Endometrium (tissue), 2 donors: Measurements from ENCODE around the gene ZIC1.

Experiments used
- FAIRE-seq: peaks from 2 replicates; lab custom pipeline; 2012; peaks lifted over from hg19 to GRCh38; lab: Jason Lieb, UNC
- donor health status: control.
- donor health status: control.

Gene ZIC1

DNA sequence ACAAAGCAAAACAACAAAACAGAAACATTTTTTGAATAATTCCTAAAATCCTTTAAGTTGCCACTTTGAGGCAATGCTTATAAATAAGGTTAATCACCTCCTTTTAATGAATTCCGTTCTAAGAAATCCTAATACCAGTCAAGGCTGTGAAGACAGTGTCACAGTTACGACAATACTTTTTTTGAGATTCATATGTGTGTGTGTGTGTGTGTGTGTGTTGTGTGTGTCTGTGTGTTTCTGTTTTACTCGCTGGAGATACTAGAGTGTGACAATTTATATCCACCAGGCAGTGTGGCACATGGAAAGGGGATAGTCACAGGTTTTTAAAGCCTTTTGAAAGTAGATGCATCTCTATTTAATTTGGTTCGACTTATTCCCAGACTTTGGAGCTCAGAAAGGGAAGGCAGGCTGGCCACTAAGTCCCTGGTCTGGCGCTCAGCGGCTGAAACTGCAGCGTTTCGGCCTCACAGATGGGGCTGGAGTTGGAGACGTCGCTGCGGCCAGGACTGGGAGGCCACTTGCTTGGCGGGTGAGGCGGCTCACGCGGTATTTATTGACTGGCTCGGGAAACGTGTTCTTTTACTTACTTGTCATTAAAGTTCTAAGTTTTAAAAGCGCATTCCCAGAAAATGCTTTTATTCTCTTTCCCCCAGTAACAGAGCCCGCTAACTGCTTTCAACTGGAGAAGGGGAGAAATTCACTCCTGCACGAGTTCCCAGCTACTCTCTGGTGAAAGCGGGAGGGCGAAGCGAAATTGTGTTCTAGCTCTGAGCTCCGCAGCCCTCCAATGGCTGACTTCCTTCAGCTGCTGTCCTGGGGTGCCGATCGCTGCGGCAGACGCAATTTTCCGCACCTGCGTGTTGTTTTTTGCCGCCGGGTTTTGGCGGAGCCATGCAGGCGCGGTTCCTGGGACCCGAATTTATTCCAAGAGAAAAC is 13.7 kb downstream of the ZIC1 start:
- no peak for FAIRE-seq

GRCh38 chr3:147423537-147423797 is 14.3 kb downstream of the ZIC1 start:
- no peak for FAIRE-seq

DNA sequence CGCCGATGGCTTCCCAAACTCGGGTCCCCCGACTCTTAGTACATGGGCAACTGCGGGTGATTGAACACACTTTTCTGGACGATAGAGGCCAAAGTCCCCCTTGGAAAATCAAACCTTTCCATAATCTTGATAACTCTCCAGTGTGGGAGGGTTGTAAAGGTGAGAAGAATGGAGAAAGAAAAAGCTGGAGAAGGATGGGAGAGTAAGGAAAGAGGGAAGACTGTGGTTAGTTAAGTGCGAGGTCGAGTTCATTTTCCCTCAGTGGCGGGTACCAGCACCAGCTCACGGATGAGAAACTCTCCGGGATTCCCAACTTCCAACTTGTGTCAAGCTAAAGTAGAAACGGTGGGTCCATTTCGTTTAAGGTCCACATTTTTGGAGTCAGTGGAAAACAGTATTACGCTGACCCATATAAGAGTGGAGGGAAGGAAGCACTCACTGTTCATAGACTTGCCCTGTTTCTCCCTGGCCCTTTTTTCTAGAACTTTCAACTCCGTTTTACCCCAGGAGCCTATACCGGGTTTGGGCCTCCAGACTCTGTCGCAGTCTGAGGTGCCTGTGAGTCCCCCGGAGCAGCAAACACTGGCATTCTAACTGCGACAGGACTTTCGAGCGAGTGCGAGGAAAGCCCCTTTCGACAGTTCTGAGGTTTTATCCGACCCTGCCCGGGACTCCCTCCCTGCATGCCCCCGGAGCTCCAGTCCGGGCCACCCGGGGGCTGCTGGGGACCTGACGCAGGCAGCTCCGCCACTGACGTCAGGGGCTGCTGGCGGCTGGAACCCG is 14.8 kb downstream of the ZIC1 start:
- FAIRE-seq = no peak

DNA sequence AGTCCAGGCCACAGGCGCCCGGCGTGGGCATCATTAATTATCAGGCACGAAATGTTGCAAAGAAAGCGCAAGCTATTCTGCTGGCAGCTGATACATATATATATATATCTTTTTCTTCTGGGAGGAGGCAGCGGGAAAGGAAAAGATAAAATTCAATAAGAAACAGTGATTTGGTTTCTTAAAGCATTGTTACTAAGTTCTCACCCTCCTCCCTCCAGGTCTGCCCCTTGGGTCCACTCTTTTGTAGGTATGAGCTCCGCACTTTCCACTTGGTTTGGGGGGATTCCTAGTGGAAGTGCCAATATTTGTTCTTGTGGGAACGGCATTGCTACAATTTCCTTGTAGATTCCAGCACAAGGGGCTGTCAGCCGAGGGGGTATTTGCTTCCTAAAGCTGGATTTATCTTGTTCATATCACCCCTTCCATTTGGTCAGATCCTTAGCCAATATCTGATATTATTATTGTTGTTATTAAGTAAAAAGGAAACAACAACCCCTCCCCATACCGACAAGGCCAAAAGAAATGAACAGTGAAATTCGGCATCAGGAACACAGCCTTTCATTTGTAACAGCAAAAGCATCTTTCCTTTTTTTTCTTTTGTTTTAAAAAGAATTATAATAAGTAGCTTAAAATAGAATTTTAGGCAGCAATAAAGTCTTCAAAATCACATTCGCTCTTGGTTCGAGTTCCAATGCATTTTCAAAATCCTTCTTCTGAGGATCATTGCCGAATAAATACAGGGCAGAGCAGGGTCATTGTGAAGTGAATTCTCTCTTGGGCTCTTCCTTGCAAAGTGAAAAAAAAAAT is 15.6 kb downstream of the ZIC1 start:
- no peak for FAIRE-seq

DNA sequence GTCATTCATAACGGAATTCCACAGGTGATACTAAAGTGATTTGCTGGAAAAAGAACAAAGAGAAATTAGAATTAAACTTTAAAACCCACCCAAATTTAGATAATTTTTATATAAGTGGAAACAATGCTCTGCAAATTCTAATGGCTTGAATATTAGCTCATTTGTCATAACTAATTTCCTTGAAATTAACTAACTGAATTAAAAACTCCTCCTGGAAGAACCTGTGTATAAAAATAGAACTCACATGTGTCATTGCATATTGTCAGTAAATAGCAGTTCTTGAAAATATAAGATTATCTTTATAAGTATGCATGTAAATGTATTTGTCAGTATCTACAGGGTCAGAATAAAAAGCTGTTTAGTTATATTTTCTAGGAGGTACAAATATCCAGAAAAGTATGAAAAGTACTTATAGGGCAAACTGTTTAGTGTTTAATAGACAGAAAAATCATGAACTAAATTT is 16.3 kb downstream of the ZIC1 start:
- FAIRE-seq = no peak

DNA sequence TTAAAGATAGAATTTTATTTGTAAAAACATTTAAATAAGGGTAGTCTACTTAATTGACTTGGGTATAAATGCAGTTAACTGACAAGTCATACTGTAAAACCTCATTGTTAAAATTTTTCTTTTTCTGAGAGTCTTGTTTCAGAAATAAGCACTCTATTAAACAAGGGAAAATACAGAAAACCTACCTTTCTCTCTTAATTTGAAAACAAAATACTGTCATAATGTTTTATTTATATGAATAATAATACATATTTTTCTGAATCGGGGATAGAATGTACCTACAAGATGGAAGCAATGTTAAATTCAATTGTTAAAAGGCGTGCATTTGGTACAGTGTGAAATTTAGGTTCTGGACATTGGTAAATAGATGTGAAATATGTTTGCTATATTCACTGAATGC is 17.8 kb downstream of the ZIC1 start:
- no peak for FAIRE-seq

- no peak for FAIRE-seq
These were observed 18.6 kb downstream of the ZIC1 start for GRCh38 chr3:147427746-147428145.

GRCh38 chr3:147428326-147428725 is 19.2 kb downstream of the ZIC1 start:
- FAIRE-seq = no peak

GRCh38 chr3:147428754-147429153 is 19.6 kb downstream of the ZIC1 start:
- FAIRE-seq = no peak

DNA sequence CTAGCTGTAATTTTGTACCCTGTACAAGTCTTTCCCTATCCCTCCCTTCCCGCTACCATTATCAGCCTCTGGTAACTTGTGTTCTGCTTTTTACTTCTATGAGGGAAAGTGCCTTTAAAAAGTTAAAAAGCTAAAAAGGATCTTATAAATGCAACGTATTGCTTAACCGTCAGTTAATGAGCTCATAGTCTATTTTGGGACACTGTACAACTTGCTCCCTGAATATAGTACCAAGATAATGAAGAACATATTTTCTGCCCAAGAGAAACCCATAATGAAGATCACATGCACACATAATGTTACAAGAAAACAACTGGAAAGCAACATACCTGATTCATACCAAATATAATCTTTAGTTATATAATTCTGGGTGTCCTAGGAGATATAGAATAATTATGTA is 22.6 kb downstream of the ZIC1 start:
- FAIRE-seq = no peak

DNA sequence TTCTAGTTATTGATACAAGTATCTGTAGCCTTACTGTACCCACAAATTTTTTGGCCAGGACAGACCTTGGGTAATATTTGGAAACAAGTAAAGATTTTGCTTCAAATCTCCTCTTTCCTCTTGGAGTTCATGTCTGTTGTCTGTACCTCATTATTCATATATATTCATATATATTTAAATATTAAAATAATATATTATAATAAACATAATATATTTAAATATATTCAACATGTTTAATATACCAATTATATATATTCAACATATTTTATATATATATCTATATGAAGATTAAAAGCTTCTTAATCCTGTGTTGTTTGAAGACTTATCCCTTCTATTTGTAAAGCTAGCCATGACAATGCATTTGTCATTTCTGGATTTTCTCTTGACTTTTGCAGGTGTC is 38.1 kb downstream of the ZIC1 start:
- no peak for FAIRE-seq

GRCh38 chr3:147449669-147450068 is 40.5 kb downstream of the ZIC1 start:
- no peak for FAIRE-seq

DNA sequence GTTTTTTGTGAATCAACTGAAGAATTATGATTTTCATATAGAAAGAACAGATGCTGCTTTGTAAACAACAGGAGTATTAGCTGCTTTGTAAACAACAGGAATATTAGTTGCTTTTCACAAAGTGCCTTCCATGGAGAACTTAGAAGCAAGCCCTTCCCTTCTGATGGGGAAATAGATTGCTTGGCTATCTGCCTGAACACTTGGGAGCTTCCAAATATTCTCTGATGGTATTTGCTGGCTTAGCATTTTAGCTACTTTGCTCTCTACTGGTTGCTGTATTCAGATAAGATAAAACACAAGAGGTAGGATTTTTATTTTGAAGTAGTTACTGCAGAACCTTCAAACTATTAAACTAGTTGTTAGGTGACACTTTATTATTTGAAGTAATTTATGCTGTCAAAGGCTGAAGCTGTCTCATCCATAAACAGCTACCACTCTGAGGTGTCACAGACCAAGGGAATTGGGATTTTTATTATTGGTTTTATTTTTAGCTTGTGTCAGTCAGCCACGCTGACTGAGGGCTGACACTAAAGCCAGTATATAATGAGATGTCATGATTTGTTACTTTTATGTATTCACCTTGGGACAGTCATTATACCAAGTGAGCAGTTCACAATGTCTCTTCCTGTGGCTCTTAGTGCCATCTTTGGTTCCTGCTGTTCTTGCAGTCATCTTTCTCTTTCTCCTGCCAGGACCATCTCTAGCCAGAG is 50.0 kb downstream of the ZIC1 start:
- FAIRE-seq = no peak

DNA sequence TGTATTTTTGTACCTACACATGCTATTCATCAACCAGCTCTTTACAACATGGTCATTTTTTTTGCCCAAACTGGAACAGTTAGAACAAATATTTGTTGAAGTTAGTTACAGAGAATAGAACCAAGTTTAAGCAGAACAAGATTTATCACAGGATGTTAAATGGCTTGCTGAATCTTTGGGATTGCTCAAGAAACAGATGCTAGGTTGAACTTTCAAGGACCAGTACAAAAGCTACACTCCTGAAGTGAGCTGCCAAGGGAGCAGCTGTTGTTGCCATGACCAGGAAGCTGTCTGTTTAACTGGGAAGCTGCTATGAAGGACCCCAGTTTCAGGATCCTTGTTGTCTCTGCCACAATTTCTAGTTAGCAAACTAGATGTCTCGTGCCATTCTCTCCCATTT is 53.7 kb downstream of the ZIC1 start:
- no peak for FAIRE-seq
